ENCODE data around the gene KDM5D.

Gene KDM5D

DNA sequence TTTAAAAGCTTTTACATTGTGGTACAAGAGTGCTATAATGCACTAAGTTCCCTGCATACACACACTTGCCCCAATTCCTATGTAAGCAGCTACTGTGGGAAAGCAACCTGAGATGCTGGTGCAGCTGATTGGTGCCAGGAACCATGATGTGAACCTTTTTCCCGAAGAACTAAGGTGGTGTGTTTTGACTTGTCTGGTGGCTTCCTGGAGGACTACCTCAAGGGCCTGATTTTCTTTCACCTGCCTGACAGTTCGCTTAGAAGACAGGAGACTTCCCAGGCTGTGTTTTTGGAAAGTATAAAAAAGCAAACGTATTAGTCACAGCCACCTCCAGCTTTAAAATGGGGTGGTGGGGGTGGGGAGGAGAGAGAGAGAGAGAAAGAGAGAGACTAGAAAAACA is 27.4 kb downstream of the KDM5D start:
- H3K9me2 ChIP-seq (ENCODE audit: low read depth, low read length): no peaks in the 10 kb centered on the region
- H3K9ac ChIP-seq (ENCODE audit: low read length): no peak overlapping the region
- no peaks in the 10 kb centered on the region for H3K79me2 ChIP-seq (ENCODE audit: insufficient read depth, low read length)
- H3K4me2 ChIP-seq (ENCODE audit: low read length): no peak overlapping the region
- H4K20me1 ChIP-seq (ENCODE audit: insufficient read depth, low read length): no peaks in the 10 kb centered on the region
- H3K4me3 ChIP-seq (ENCODE audit: low read depth, low read length, poor library complexity, severe bottlenecking): no peak overlapping the region
- H3K9me3 ChIP-seq (ENCODE audit: low read length): no peaks in the 10 kb centered on the region
- H3K27me3 ChIP-seq (ENCODE audit: insufficient read depth, low read length): no peaks in the 10 kb centered on the region
- no peaks in the 10 kb centered on the region for H3F3A ChIP-seq (ENCODE audit: insufficient read depth, low read length)
- peaks cover 25% of the 10 kb centered on the region for H3K4me1 ChIP-seq (ENCODE audit: insufficient read depth, low read length, severe bottlenecking)
- no peak overlapping the region for H3K27ac ChIP-seq (ENCODE audit: low read depth, low read length, poor library complexity, severe bottlenecking)
- H3K36me3 ChIP-seq (ENCODE audit: insufficient read depth, low read length): peaks cover 95% of the 10 kb centered on the region
- H2AFZ ChIP-seq (ENCODE audit: low read length): no peak overlapping the region
- TF ChIP-seq, protein P1, sequence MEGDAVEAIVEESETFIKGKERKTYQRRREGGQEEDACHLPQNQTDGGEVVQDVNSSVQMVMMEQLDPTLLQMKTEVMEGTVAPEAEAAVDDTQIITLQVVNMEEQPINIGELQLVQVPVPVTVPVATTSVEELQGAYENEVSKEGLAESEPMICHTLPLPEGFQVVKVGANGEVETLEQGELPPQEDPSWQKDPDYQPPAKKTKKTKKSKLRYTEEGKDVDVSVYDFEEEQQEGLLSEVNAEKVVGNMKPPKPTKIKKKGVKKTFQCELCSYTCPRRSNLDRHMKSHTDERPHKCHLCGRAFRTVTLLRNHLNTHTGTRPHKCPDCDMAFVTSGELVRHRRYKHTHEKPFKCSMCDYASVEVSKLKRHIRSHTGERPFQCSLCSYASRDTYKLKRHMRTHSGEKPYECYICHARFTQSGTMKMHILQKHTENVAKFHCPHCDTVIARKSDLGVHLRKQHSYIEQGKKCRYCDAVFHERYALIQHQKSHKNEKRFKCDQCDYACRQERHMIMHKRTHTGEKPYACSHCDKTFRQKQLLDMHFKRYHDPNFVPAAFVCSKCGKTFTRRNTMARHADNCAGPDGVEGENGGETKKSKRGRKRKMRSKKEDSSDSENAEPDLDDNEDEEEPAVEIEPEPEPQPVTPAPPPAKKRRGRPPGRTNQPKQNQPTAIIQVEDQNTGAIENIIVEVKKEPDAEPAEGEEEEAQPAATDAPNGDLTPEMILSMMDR (IDR thresholded peaks at IDR 0.05; ENCODE audit: low read length): no peak
- TF ChIP-seq EZH2 (IDR thresholded peaks at IDR 0.05; ENCODE audit: borderline replicate concordance, low read length): no peak

- Histone ChIP-seq H3K9me3 (ENCODE audit: low read length) (no peaks in the 10 kb centered on the region), H3K9me2 (ENCODE audit: low read depth, low read length) (no peaks in the 10 kb centered on the region), H2AFZ (ENCODE audit: low read length) (no peak overlapping the region), H3K27ac (ENCODE audit: low read depth, low read length, poor library complexity, severe bottlenecking) (no peak overlapping the region), H3K79me2 (ENCODE audit: insufficient read depth, low read length) (no peaks in the 10 kb centered on the region), H3K4me2 (ENCODE audit: low read length) (no peak overlapping the region), H3K4me1 (ENCODE audit: insufficient read depth, low read length, severe bottlenecking) (peaks cover 25% of the 10 kb centered on the region), H3K27me3 (ENCODE audit: insufficient read depth, low read length) (no peaks in the 10 kb centered on the region), H3K4me3 (ENCODE audit: low read depth, low read length, poor library complexity, severe bottlenecking) (no peak overlapping the region), H4K20me1 (ENCODE audit: insufficient read depth, low read length) (no peaks in the 10 kb centered on the region), H3K36me3 (ENCODE audit: insufficient read depth, low read length) (peaks cover 84% of the 10 kb centered on the region), H3F3A (ENCODE audit: insufficient read depth, low read length) (no peaks in the 10 kb centered on the region), H3K9ac (ENCODE audit: low read length) (no peak overlapping the region)
- TF ChIP-seq EZH2 (IDR thresholded peaks at IDR 0.05; ENCODE audit: borderline replicate concordance, low read length): no peak
- TF ChIP-seq, protein P1 (IDR thresholded peaks at IDR 0.05; ENCODE audit: low read length): no peak
Observed at GRCh38 chrY:19715226-19715625, 29.3 kb downstream of the KDM5D start.

- Histone ChIP-seq H3K4me2 (ENCODE audit: low read length) (no peak overlapping the region), H3K36me3 (ENCODE audit: insufficient read depth, low read length) (peaks cover 86% of the 10 kb centered on the region)
Observed at GRCh38 chrY:19713430-19713829, 31.1 kb downstream of the KDM5D start.

More at GRCh38 chrY:19713430-19713829, 31.1 kb downstream of the KDM5D start:
- Histone ChIP-seq H3K79me2 (ENCODE audit: insufficient read depth, low read length) (no peaks in the 10 kb centered on the region), H3K9me3 (ENCODE audit: low read length) (no peaks in the 10 kb centered on the region), H3K4me3 (ENCODE audit: low read depth, low read length, poor library complexity, severe bottlenecking) (no peak overlapping the region), H4K20me1 (ENCODE audit: insufficient read depth, low read length) (no peaks in the 10 kb centered on the region), H3K27me3 (ENCODE audit: insufficient read depth, low read length) (no peaks in the 10 kb centered on the region), H2AFZ (ENCODE audit: low read length) (no peak overlapping the region), H3K9ac (ENCODE audit: low read length) (no peak overlapping the region), H3F3A (ENCODE audit: insufficient read depth, low read length) (no peaks in the 10 kb centered on the region), H3K9me2 (ENCODE audit: low read depth, low read length) (no peaks in the 10 kb centered on the region), H3K4me1 (ENCODE audit: insufficient read depth, low read length, severe bottlenecking) (peaks cover 22% of the 10 kb centered on the region), H3K27ac (ENCODE audit: low read depth, low read length, poor library complexity, severe bottlenecking) (peak overlapping the region; percentile 23)
- TF ChIP-seq EZH2 (IDR thresholded peaks at IDR 0.05; ENCODE audit: borderline replicate concordance, low read length): no peak
- TF ChIP-seq, protein P1 (IDR thresholded peaks at IDR 0.05; ENCODE audit: low read length): no peak

All from OCI-LY1 (cell line).